ENCODE results near the gene ABCB1. TPM values are rescaled to one million over a fixed set of nuclear protein-coding genes. Genes with fewer than 3 reads are reported as not detected.

Gene ABCB1
- total and polyA plus RNA-seq, 12 donors = 1.3 to 7.1 (median 2.7) TPM

DNA sequence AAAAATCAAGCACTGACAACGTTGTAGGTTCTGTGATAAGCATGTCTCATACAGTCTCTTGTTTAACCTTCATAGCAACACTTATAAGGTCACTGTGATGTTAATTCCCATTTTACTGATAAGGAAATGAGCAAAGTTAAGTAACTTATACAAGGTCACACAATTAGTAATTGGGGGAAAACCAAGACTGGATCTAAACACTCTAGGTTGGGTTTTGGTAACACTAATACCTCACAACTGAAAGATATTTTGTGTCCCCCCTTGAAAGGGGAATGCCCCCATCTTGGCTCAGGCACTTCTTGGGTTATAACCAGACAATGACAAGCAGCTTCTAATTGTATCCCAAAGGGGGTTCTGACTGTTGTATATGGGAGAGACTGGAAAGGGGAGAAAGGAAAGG, 89.2 kb downstream of the ABCB1 start:
- no peak for ATAC-seq
- 46% methylated on average over 1 of the region's 1 CpG for WGBS, 2 donors
- Histone ChIP-seq H3K27me3 (no peaks in the 10 kb centered on the region), H3K9me3 (no peaks in the 10 kb centered on the region), H3K36me3 (peaks cover 0 to 14% (median 0%) of the 10 kb centered on the region in 9 donors), H3K27ac (no peak overlapping the region), H3K4me3 (no peak overlapping the region), H3K4me1 (peaks cover 0 to 4% (median 0%) of the 10 kb centered on the region in 9 donors)
- DNase-seq = no peak
- TF ChIP-seq, protein P1, sequence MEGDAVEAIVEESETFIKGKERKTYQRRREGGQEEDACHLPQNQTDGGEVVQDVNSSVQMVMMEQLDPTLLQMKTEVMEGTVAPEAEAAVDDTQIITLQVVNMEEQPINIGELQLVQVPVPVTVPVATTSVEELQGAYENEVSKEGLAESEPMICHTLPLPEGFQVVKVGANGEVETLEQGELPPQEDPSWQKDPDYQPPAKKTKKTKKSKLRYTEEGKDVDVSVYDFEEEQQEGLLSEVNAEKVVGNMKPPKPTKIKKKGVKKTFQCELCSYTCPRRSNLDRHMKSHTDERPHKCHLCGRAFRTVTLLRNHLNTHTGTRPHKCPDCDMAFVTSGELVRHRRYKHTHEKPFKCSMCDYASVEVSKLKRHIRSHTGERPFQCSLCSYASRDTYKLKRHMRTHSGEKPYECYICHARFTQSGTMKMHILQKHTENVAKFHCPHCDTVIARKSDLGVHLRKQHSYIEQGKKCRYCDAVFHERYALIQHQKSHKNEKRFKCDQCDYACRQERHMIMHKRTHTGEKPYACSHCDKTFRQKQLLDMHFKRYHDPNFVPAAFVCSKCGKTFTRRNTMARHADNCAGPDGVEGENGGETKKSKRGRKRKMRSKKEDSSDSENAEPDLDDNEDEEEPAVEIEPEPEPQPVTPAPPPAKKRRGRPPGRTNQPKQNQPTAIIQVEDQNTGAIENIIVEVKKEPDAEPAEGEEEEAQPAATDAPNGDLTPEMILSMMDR (IDR thresholded peaks at IDR 0.05) = no peak
- intact Hi-C loops (cut with DNase I) = no loop called here

DNA sequence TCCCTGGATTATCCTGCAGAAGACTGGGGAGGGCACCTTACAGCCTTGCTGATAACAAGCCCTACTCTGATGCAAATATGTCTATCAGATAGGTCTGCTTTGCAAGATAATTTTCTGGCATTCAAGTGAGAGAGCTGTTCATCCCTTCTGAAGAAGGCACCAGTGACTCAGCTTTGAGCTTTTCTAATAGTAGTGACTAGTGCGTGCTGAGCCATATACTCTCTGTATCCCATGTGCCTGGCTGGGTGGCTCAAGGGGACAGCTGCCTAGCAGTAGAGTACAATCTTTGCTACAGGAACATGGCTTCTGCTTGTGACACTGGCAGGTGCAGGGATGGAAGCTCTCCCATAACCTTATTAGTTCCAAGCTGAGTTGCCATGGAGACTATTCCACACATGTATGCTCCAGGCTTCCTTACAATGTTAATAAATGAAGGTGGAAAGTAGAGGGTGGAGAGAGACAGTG, 90.2 kb downstream of the ABCB1 start:
- Histone ChIP-seq H3K4me3 (no peak overlapping the region), H3K9me3 (no peaks in the 10 kb centered on the region), H3K27me3 (no peaks in the 10 kb centered on the region), H3K27ac (no peak overlapping the region), H3K4me1 (peaks cover 0 to 9% (median 0%) of the 10 kb centered on the region in 9 donors), H3K36me3 (peaks cover 0 to 8% (median 0%) of the 10 kb centered on the region in 9 donors)
- intact Hi-C loops (cut with DNase I) = no loop called here
- ATAC-seq (no peak), DNase-seq (no peak)
- TF ChIP-seq, protein P1 (IDR thresholded peaks at IDR 0.05) = no peak
- WGBS, 2 donors = 83 to 88% methylated on average over 1 of the region's 1 CpG

DNA sequence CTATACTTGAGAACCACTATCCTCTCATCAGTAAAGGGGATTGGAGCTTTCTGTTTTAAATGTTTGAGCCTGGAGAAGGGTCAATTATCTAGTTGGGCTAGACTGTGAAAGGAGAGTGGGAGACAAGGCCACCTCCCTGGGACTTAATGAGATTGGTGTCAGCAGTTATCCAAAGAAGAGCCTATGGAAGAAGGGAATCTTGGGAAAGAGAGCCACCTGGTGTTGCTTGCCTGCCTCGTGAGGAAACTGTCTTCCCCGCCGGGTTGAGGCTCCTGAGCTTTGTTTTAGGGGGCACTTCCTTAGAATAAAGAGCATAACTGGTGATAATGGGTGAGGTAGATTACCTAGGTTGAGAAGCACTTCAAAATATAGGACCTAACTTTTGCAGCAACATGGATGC, 93.2 kb downstream of the ABCB1 start:
- Histone ChIP-seq H3K36me3 (no peaks in the 10 kb centered on the region), H3K27me3 (no peaks in the 10 kb centered on the region), H3K27ac (no peak overlapping the region), H3K4me1 (peaks cover 0 to 9% (median 0%) of the 10 kb centered on the region in 9 donors), H3K9me3 (no peaks in the 10 kb centered on the region), H3K4me3 (no peak overlapping the region)
- DNase-seq = no peak
- ATAC-seq = peak in 2 of 8 donors; percentile 29 to 44
- intact Hi-C loops (cut with DNase I) = loop anchor here in 8 of 10 donors (5.0 to 10.0 kb wide), 5 partner anchors 193 to 607 kb away; partner anchors contain the start of genes DBF4 (in 1 of the 8) and SLC25A40 (in 1 of the 8)
- TF ChIP-seq, protein P1 (IDR thresholded peaks at IDR 0.05) = peak in 3 of 9 donors; percentile 25 to 37 (median 33)
- WGBS, 2 donors = 27 to 39% methylated on average over 3 of the region's 3 CpGs

DNA sequence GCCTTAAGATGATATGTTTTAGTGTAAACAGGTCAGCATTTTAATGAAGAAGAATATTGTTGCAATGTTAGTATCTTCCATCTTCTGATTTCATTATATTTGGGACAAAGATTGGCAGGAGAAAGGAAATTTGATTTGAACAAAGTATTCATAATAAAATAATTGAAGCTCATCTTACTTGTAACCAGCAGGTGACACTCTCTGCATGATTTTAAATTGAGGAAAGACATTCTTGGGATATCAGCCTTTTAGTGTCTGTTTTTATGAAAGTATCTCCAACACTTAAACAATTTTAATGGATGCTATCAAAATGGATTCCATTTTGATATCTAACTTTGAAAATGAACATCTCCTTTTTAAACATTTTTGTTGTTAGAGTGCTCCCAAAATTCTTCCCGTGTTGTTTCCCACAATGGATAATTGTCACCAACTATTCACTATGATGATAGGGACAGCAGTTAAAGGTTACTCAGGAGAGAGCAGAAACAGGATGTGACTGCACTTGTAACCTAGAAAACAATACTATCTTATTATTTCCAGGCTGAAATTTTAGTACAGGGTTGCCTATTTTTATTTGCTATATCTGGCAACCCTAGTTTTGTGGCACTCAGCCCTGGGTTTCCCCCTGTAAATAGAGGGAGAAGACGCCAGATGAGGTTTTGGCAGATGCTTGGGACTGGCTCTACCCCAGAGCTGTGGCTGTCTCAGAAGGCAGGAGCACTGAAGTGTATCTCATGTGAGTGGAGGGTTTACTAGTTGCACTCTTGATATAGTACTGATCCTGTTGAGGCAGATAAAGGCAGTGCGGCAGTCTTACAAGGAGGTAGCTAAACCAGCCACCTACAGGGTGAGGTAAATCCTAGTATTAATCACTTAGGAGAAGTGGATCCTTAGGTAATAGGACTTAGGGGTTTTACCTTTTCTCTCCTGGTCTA, 94.2 kb downstream of the ABCB1 start:
- Histone ChIP-seq H3K9me3 (no peaks in the 10 kb centered on the region), H3K4me1 (peaks cover 0 to 9% (median 0%) of the 10 kb centered on the region in 9 donors), H3K4me3 (no peak overlapping the region), H3K36me3 (no peaks in the 10 kb centered on the region), H3K27ac (no peak overlapping the region), H3K27me3 (no peaks in the 10 kb centered on the region)
- TF ChIP-seq, protein P1 (IDR thresholded peaks at IDR 0.05) = peak in 8 of 9 donors; percentile 23 to 67 (median 52)
- WGBS, 2 donors = 33 to 45% methylated on average over 3 of the region's 3 CpGs
- peak in 1 of 8 donors; percentile 22 for ATAC-seq
- no peak for DNase-seq
- intact Hi-C loops (cut with DNase I) = loop anchor here in 8 of 10 donors (5.0 to 10.0 kb wide), 5 partner anchors 192 to 608 kb away; partner anchors contain the start of genes DBF4 (in 1 of the 8) and SLC25A40 (in 1 of the 8)
